Ishikawa (cell line): ENCODE results near the gene HMX3.

Experiments
- CEBPB ChIP-seq: IDR thresholded peaks from 2 replicates; pipeline ENCODE4 v1.6.1; 2012
- CREB1 ChIP-seq: IDR thresholded peaks from 2 replicates; pipeline ENCODE4 v1.6.1; 2012; ENCODE audit warnings: low read depth
- EGR1 ChIP-seq: IDR thresholded peaks from 2 replicates; pipeline ENCODE4 v1.6.1; 2012
- EP300 ChIP-seq: IDR thresholded peaks from 2 replicates; pipeline ENCODE4 v1.6.1; 2012; ENCODE audit warnings: borderline replicate concordance
- FOXM1 ChIP-seq: IDR thresholded peaks from 2 replicates; pipeline ENCODE4 v1.6.1; 2012; ENCODE audit warnings: low read depth, borderline replicate concordance
- NFIC ChIP-seq: IDR thresholded peaks from 2 replicates; pipeline ENCODE4 v1.6.1; 2012
- RAD21 ChIP-seq: IDR thresholded peaks from 2 replicates; pipeline ENCODE4 v1.6.1; 2012; ENCODE audit warnings: low read depth
- TAF1 ChIP-seq: IDR thresholded peaks from 2 replicates; pipeline ENCODE4 v1.6.1; 2012; ENCODE audit warnings: low read depth, mild to moderate bottlenecking
- TCF12 ChIP-seq: IDR thresholded peaks from 2 replicates; pipeline ENCODE4 v1.6.1; 2012; ENCODE audit warnings: low read depth
- TEAD4 ChIP-seq: IDR thresholded peaks from 2 replicates; pipeline ENCODE4 v1.6.1; 2012
- YY1 ChIP-seq: IDR thresholded peaks from 2 replicates; pipeline ENCODE4 v1.6.1; 2012; ENCODE audit warnings: low read depth
- ZBTB7A ChIP-seq: IDR thresholded peaks from 2 replicates; pipeline ENCODE4 v1.6.1; 2012; ENCODE audit warnings: low read depth
- TF ChIP-seq, protein P1 (sequence below): IDR thresholded peaks from 2 replicates; pipeline ENCODE4 v1.6.1; 2012
- TF ChIP-seq, protein P2 (sequence below): IDR thresholded peaks from 2 replicates; pipeline ENCODE4 v1.6.1; 2012; ENCODE audit warnings: low read depth, mild to moderate bottlenecking
- TF ChIP-seq, protein P3 (sequence below): IDR thresholded peaks from 2 replicates; pipeline ENCODE4 v1.6.1; 2012

Gene HMX3

DNA sequence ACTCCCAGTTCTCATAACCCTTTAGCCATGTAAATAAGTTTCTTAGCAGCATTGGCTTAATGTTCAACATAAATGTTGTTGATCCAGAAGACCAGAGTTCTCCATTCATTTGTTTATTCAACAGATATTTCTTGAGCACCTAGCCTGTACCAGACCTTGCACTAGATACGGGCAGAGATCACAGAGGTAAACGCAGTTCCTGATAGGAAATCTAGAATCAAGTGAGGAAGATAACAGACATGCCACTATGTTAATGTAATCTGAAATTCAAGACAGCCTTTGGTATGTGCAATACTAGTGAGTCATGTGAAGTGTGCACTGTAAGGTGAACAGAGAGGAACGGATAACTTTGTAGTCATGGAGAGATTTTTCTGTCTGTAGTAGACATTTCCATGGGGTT lies 21.4 kb downstream of the HMX3 start:
- TF ChIP-seq, protein P1, sequence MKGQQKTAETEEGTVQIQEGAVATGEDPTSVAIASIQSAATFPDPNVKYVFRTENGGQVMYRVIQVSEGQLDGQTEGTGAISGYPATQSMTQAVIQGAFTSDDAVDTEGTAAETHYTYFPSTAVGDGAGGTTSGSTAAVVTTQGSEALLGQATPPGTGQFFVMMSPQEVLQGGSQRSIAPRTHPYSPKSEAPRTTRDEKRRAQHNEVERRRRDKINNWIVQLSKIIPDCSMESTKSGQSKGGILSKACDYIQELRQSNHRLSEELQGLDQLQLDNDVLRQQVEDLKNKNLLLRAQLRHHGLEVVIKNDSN = no peak
- no peak for TF ChIP-seq RAD21
- TF ChIP-seq YY1 = no peak
- TF ChIP-seq FOXM1 = no peak
- TF ChIP-seq TAF1 = no peak
- no peak for TF ChIP-seq EP300
- no peak for TF ChIP-seq TEAD4
- no peak for TF ChIP-seq CEBPB
- TF ChIP-seq CREB1 = no peak
- no peak for TF ChIP-seq TCF12
- no peak for TF ChIP-seq EGR1
- TF ChIP-seq ZBTB7A = no peak

DNA sequence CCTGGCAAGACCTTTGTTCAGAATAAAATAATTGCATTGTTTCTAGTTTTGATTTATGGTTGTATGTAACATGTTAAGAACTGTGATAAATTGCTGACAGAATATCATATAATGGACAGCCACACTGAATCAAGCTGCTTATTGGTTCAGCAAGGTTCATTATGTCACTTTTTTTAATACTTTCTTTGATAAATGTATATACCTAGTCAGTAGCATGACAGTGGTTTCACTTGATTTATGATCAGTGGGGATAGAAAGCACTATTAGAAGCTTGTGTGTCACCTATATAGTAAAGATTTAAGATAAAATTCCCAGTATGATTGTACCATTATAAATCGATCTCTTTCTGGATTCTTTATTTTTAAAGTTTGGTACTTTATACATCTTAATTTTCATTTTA lies 22.9 kb downstream of the HMX3 start:
- TF ChIP-seq, protein P2, sequence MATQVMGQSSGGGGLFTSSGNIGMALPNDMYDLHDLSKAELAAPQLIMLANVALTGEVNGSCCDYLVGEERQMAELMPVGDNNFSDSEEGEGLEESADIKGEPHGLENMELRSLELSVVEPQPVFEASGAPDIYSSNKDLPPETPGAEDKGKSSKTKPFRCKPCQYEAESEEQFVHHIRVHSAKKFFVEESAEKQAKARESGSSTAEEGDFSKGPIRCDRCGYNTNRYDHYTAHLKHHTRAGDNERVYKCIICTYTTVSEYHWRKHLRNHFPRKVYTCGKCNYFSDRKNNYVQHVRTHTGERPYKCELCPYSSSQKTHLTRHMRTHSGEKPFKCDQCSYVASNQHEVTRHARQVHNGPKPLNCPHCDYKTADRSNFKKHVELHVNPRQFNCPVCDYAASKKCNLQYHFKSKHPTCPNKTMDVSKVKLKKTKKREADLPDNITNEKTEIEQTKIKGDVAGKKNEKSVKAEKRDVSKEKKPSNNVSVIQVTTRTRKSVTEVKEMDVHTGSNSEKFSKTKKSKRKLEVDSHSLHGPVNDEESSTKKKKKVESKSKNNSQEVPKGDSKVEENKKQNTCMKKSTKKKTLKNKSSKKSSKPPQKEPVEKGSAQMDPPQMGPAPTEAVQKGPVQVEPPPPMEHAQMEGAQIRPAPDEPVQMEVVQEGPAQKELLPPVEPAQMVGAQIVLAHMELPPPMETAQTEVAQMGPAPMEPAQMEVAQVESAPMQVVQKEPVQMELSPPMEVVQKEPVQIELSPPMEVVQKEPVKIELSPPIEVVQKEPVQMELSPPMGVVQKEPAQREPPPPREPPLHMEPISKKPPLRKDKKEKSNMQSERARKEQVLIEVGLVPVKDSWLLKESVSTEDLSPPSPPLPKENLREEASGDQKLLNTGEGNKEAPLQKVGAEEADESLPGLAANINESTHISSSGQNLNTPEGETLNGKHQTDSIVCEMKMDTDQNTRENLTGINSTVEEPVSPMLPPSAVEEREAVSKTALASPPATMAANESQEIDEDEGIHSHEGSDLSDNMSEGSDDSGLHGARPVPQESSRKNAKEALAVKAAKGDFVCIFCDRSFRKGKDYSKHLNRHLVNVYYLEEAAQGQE = no peak
- TF ChIP-seq ZBTB7A (no peak), YY1 (no peak), TCF12 (no peak), EGR1 (no peak), NFIC (no peak), TAF1 (no peak)
- TF ChIP-seq, protein P1 = no peak

DNA sequence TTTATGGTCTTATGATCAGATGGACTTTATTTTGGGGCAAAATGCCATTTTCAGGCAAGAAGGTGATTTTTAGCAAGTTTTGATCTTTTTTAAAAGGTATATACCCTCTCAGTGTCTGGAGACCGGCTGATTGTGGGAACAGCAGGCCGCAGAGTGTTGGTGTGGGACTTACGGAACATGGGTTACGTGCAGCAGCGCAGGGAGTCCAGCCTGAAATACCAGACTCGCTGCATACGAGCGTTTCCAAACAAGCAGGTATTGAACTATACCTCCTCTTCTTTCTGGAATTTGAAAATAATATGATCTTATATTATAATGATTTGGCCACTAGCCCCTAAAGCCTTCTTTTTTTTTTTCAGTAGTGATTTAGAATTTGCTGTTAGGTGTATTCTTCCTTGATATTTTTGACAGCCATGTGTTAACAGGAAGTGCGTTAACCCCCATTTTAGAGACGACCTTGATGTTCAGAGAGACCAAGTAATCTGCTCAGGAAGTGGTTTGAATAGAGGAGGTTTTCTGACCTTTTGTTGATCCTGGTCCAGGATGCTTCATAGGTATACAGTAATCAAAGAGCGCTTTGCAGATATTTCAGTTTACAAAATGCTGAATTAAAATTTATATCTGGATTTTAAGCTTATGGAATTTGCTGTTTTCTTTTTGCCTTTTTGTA lies 24.7 kb downstream of the HMX3 start:
- TF ChIP-seq CREB1 = no peak
- TF ChIP-seq, protein P3, sequence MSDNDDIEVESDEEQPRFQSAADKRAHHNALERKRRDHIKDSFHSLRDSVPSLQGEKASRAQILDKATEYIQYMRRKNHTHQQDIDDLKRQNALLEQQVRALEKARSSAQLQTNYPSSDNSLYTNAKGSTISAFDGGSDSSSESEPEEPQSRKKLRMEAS = no peak
- TF ChIP-seq TAF1 = no peak
- TF ChIP-seq CEBPB = no peak
- no peak for TF ChIP-seq NFIC
- TF ChIP-seq EGR1 = no peak
- TF ChIP-seq, protein P2 = no peak
- TF ChIP-seq RAD21 = no peak

DNA sequence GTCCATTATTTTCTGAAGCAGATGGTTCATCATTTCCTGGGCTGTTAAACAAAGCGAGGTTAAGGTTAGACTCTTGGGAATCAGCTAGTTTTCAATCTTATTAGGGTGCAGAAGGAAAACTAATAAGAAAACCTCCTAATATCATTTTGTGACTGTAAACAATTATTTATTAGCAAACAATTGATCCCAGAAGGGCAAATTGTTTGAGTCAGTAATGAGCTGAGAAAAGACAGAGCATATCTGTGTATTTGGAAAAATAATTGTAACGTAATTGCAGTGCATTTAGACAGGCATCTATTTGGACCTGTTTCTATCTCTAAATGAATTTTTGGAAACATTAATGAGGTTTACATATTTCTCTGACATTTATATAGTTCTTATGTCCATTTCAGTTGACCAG lies 28.5 kb downstream of the HMX3 start:
- TF ChIP-seq YY1 = no peak
- TF ChIP-seq EGR1 = no peak
- TF ChIP-seq, protein P1 = no peak
- TF ChIP-seq TCF12 = no peak
- no peak for TF ChIP-seq CEBPB
- no peak for TF ChIP-seq FOXM1
- TF ChIP-seq RAD21 = no peak
- no peak for TF ChIP-seq NFIC
- TF ChIP-seq TEAD4 = no peak
- no peak for TF ChIP-seq CREB1
- no peak for TF ChIP-seq ZBTB7A
- TF ChIP-seq, protein P3 = no peak
- no peak for TF ChIP-seq TAF1

DNA sequence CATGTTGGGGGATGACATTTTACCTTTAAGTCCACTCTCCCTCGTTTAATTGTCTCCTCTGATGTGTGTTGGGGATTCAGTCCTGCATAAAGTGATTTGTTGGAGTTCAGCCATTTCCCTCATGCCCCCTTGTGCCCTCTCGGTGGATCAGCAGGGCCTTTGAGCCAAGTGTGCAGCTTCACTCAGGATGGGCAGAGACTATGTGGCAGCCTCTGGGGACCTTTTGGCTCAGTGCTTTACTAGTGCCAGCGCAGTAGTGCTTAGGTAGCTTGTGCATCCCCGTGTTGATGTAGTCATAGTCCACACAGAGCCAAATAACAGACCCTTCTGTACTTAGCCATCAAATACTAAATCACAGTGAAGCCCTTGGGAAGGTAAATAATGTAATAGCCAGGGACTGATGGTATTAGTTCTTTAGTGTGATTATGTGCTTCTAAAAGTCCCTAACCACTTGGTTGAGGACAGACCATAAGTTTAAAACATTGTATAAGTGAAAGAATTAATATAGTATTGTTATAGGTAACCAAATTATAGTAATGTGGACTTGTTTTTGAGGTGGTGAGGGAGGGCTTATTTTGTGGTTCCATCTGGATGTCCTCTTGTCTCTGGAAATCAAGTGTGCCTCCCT lies 29.8 kb downstream of the HMX3 start:
- TF ChIP-seq RAD21 = no peak
- no peak for TF ChIP-seq TCF12
- no peak for TF ChIP-seq EGR1
- no peak for TF ChIP-seq CEBPB
- no peak for TF ChIP-seq TEAD4
- TF ChIP-seq, protein P3 = no peak
